HG03108 (cell line): ENCODE data around the gene CEACAM1.
"Not testable (repeated sequence)": the region's sequence is repeated elsewhere in the genome, so short reads cannot be mapped to it uniquely, and the experiment has no call there.

ENCODE experiments used
- ATAC-seq: cut with Tn5 transposase; IDR thresholded peaks from one replicate; pipeline ENCODE4 v1.9.1; 2021; ENCODE audit warnings: moderate library complexity; ENCODE audit not compliant: unreplicated experiment

CEACAM1 gene

GRCh38 chr19:42549067-42549466 is 20.8 kb upstream of the CEACAM1 start:
- ATAC-seq, result not testable (repeated sequence)

- no peak for ATAC-seq
Observed at GRCh38 chr19:42548552-42548951, 20.3 kb upstream of the CEACAM1 start.

- no peak for ATAC-seq
Observed at GRCh38 chr19:42547929-42548328, 19.6 kb upstream of the CEACAM1 start.

GRCh38 chr19:42546831-42547500 is 18.7 kb upstream of the CEACAM1 start:
- ATAC-seq, result no peak

- ATAC-seq, result no peak
Observed at GRCh38 chr19:42544146-42544545, 15.9 kb upstream of the CEACAM1 start.

GRCh38 chr19:42542791-42543190 is 14.5 kb upstream of the CEACAM1 start:
- ATAC-seq, result no peak

- no peak for ATAC-seq
Observed at GRCh38 chr19:42540071-42540553, 11.8 kb upstream of the CEACAM1 start.

GRCh38 chr19:42538841-42539709 is 10.8 kb upstream of the CEACAM1 start:
- no peak for ATAC-seq

GRCh38 chr19:42535276-42535675 is 7.0 kb upstream of the CEACAM1 start:
- ATAC-seq, result not testable (repeated sequence)

GRCh38 chr19:42534391-42534790 is 6.1 kb upstream of the CEACAM1 start:
- no peak for ATAC-seq

- no peak for ATAC-seq
Observed at GRCh38 chr19:42532891-42533290, 4.6 kb upstream of the CEACAM1 start.

- ATAC-seq, result no peak
Observed at GRCh38 chr19:42531313-42531712, 3.0 kb upstream of the CEACAM1 start.

- ATAC-seq, result peak; percentile 59
Observed at GRCh38 chr19:42529248-42529764, 1.0 kb upstream of the CEACAM1 start.

GRCh38 chr19:42524943-42525342 is 3.3 kb downstream of the CEACAM1 start:
- ATAC-seq, result no peak

GRCh38 chr19:42524250-42524649 is 4.0 kb downstream of the CEACAM1 start:
- ATAC-seq, result no peak

- not testable (repeated sequence) for ATAC-seq
Observed at GRCh38 chr19:42522262-42522661, 6.0 kb downstream of the CEACAM1 start.

GRCh38 chr19:42521346-42522030 is 6.8 kb downstream of the CEACAM1 start:
- ATAC-seq, result no peak

GRCh38 chr19:42519108-42519507 is 9.2 kb downstream of the CEACAM1 start:
- no peak for ATAC-seq

GRCh38 chr19:42516771-42517170 is 11.5 kb downstream of the CEACAM1 start:
- no peak for ATAC-seq

GRCh38 chr19:42515241-42515832 is 12.9 kb downstream of the CEACAM1 start:
- ATAC-seq, result no peak

GRCh38 chr19:42514449-42514848 is 13.8 kb downstream of the CEACAM1 start:
- no peak for ATAC-seq
